WTC11 (cell line): ENCODE results near the gene MBLAC2. TPM values are rescaled to one million over a fixed set of nuclear protein-coding genes. Genes with fewer than 3 reads are reported as not detected.

Source experiments
- ATAC-seq: fragments of 200-7000 bp; cut with Tn5 transposase; 2 replicates; pipeline ENCODE4 v1.10.0; 2021; ENCODE audit warnings: mild to moderate bottlenecking, moderate library complexity
- CTCF ChIA-PET: fragments of 300-600 bp; sonication (Branson Sonifier 250); formaldehyde crosslinking; loops from one replicate; lab custom pipeline; 2021; ENCODE audit warnings: antibody characterized with exemption; lab: Charles Lee
- POLR2A ChIA-PET: fragments of 350-600 bp; sonication (Branson Sonifier 250); formaldehyde crosslinking; loops from one replicate; lab custom pipeline; 2021; ENCODE audit warnings: antibody characterized with exemption; lab: Charles Lee
- DNase-seq: peaks from one replicate; pipeline ENCODE4 v3.0.0; 2021; ENCODE audit warnings: low spot score
- H3K27ac Mint-ChIP-seq: 2 replicates; pipeline ENCODE4 v1.8.0; 2021; ENCODE audit warnings: mixed read lengths
- H3K27me3 Mint-ChIP-seq: 2 replicates; pipeline ENCODE4 v1.8.0; 2021; ENCODE audit warnings: low read depth, mild to moderate bottlenecking, moderate library complexity, mixed read lengths
- H3K36me3 Mint-ChIP-seq: 2 replicates; pipeline ENCODE4 v1.8.0; 2021; ENCODE audit warnings: mixed read lengths
- H3K4me1 Mint-ChIP-seq: 2 replicates; pipeline ENCODE4 v1.8.0; 2022; ENCODE audit warnings: mixed read lengths
- H3K4me3 Mint-ChIP-seq: 2 replicates; pipeline ENCODE4 v1.8.0; 2021; ENCODE audit warnings: mild to moderate bottlenecking, moderate library complexity, mixed read lengths
- H3K9me3 Mint-ChIP-seq: 2 replicates; pipeline ENCODE4 v1.8.0; 2021; ENCODE audit warnings: mixed read lengths
- ATF6 ChIP-seq: sonication (generic); formaldehyde crosslinking; IDR thresholded peaks from 2 replicates; pipeline ENCODE4 v1.8.1; 2023; ENCODE audit warnings: mild to moderate bottlenecking, missing genetic modification reagents
- ETV6 ChIP-seq: sonication (generic); formaldehyde crosslinking; IDR thresholded peaks from 2 replicates; pipeline ENCODE4 v1.8.1; 2022; ENCODE audit warnings: mild to moderate bottlenecking, missing genetic modification reagents
- FOXJ3 ChIP-seq: sonication (generic); formaldehyde crosslinking; IDR thresholded peaks from 2 replicates; pipeline ENCODE4 v1.9.0; 2021; ENCODE audit warnings: missing genetic modification reagents, mild to moderate bottlenecking, borderline replicate concordance
- JAZF1 ChIP-seq: fragments of 250-450 bp; sonication (Bioruptor Pico); IDR thresholded peaks from 2 replicates; pipeline ENCODE4 v1.9.0; 2021; ENCODE audit warnings: moderate library complexity, mild to moderate bottlenecking, inconsistent platforms
- MAX ChIP-seq: sonication (generic); formaldehyde crosslinking; IDR thresholded peaks from 2 replicates; pipeline ENCODE4 v1.8.0; 2022; ENCODE audit warnings: mild to moderate bottlenecking, missing genetic modification reagents
- NR2C2 ChIP-seq: sonication (generic); formaldehyde crosslinking; IDR thresholded peaks from 2 replicates; pipeline ENCODE4 v1.8.0; 2022; ENCODE audit warnings: mild to moderate bottlenecking, missing genetic modification reagents
- PRDM15 ChIP-seq: sonication (generic); formaldehyde crosslinking; IDR thresholded peaks from 2 replicates; pipeline ENCODE4 v1.8.0; 2022; ENCODE audit warnings: missing genetic modification reagents
- SP1 ChIP-seq: sonication (generic); formaldehyde crosslinking; conservative IDR thresholded peaks from 2 replicates; pipeline ENCODE4 v1.8.1; 2022; ENCODE audit warnings: missing genetic modification reagents
- TEAD4 ChIP-seq: sonication (generic); formaldehyde crosslinking; IDR thresholded peaks from 2 replicates; pipeline ENCODE4 v1.8.0; 2022; ENCODE audit warnings: mild to moderate bottlenecking, missing genetic modification reagents
- ZNF263 ChIP-seq: sonication (generic); formaldehyde crosslinking; IDR thresholded peaks from 2 replicates; pipeline ENCODE4 v1.8.1; 2022; ENCODE audit warnings: low read depth, mild to moderate bottlenecking, moderate library complexity, missing genetic modification reagents
- ZNF425 ChIP-seq: fragments of 250-450 bp; sonication (Bioruptor Pico); conservative IDR thresholded peaks from 2 replicates; pipeline ENCODE4 v1.9.0; 2021; ENCODE audit warnings: mild to moderate bottlenecking
- total RNA-seq: library from RNA; stranded (reverse); gene quantifications from 3 replicates; pipeline ENCODE4 v1.2.3, GENCODE V29; 2021
- TF ChIP-seq, protein P1 (sequence below): sonication (generic); formaldehyde crosslinking; IDR thresholded peaks from 2 replicates; pipeline ENCODE4 v1.8.1; 2022; ENCODE audit warnings: missing genetic modification reagents, borderline replicate concordance

Gene MBLAC2
- total RNA-seq, 1 experiment from 2014 or later = 5.9 TPM

DNA sequence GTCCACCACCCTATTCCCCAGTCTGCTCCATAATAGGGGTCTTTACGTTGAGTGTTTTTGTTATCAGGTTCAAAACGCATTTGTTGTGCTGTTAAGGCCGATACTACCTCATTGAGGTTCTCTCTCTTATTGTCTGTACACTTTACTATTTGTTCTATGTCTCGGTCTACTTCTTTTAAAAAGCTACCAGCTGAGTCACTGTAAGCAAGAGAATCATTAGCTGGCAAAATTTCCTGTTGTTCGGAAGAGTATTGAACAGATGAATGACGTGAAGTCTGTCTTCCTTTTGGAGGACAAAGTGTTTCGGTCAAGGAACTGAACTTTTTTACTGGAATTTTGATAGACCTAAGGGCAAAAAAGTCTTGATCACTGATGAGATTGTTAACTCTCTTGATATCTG is 44.5 kb upstream of the MBLAC2 start (continued):
- no peak for TF ChIP-seq ZNF425 (CRISPR knock-in tag)
- no peak for TF ChIP-seq ETV6 (CRISPR knock-in tag)
- TF ChIP-seq JAZF1 (CRISPR knock-in tag) = no peak
- TF ChIP-seq, protein P1, sequence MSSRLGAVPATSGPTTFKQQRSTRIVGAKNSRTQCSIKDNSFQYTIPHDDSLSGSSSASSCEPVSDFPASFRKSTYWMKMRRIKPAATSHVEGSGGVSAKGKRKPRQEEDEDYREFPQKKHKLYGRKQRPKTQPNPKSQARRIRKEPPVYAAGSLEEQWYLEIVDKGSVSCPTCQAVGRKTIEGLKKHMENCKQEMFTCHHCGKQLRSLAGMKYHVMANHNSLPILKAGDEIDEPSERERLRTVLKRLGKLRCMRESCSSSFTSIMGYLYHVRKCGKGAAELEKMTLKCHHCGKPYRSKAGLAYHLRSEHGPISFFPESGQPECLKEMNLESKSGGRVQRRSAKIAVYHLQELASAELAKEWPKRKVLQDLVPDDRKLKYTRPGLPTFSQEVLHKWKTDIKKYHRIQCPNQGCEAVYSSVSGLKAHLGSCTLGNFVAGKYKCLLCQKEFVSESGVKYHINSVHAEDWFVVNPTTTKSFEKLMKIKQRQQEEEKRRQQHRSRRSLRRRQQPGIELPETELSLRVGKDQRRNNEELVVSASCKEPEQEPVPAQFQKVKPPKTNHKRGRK (CRISPR knock-in tag) = no peak

- no peaks in the 10 kb centered on the region for H3K4me1 Mint-ChIP-seq
- CTCF ChIA-PET = no interaction called here
- POLR2A ChIA-PET = no interaction called here
- no peaks in the 10 kb centered on the region for H3K27me3 Mint-ChIP-seq
- H3K9me3 Mint-ChIP-seq = no peaks in the 10 kb centered on the region
- DNase-seq (no peak), ATAC-seq (no peak)
- no peak overlapping the region for H3K27ac Mint-ChIP-seq
- H3K36me3 Mint-ChIP-seq = peaks cover 23% of the 10 kb centered on the region
- H3K4me3 Mint-ChIP-seq = no peak overlapping the region
- no peak for TF ChIP-seq PRDM15
- no peak for TF ChIP-seq ZNF263 (CRISPR knock-in tag)
- TF ChIP-seq NR2C2 (CRISPR knock-in tag) = no peak
- TF ChIP-seq, protein P1 (CRISPR knock-in tag) = no peak
- no peak for TF ChIP-seq TEAD4
- TF ChIP-seq SP1 (CRISPR knock-in tag) = no peak
- no peak for TF ChIP-seq MAX (CRISPR knock-in tag)
- no peak for TF ChIP-seq FOXJ3
- TF ChIP-seq ATF6 (CRISPR knock-in tag) = no peak
- no peak for TF ChIP-seq ETV6 (CRISPR knock-in tag)
- TF ChIP-seq, all 79 proteins: peak for 0
These were observed 44.1 kb upstream of the MBLAC2 start for GRCh38 chr5:90518661-90519060.
